Stimulated activated CD4-positive, alpha-beta T cell treated with anti-CD3 and anti-CD28 coated beads, TNF-alpha, amount 100 ng/mL, for 4 hours (primary cell): ENCODE results near the gene COX6B2.
A peak's percentile ranks its signal among the peaks of the same experiment; 100 is the strongest.
"Not testable (repeated sequence)": the region's sequence is repeated elsewhere in the genome, so short reads cannot be mapped to it uniquely, and the experiment has no call there.

Experiments
- DNase-seq, 3 experiments: peaks; one replicate each; pipeline ENCODE4 v3.0.0-alpha.2; 2020; ENCODE audit warnings: low read depth in 3 of 3

COX6B2 gene

GRCh38 chr19:55341595-55342531, 12.7 kb downstream of the COX6B2 start:
- DNase-seq, result no peak

- peak; percentile 20 to 46 (median 38) for DNase-seq
These were observed 13.3 kb downstream of the COX6B2 start for GRCh38 chr19:55341171-55341588.

GRCh38 chr19:55340784-55341147, 13.8 kb downstream of the COX6B2 start:
- DNase-seq, result no peak

- no peak for DNase-seq
These were observed 14.4 kb downstream of the COX6B2 start for GRCh38 chr19:55339889-55340783.

- DNase-seq, result peak; percentile 100
These were observed 15.2 kb downstream of the COX6B2 start, which contains the start of gene KMT5C for GRCh38 chr19:55339105-55339888. Gene KMT5C (plus strand): TSS chr19:55339876. CDS start chr19:55341937, 2,061 bp downstream.

- no peak for DNase-seq
These were observed 18.4 kb downstream of the COX6B2 start for GRCh38 chr19:55336101-55336500.

- DNase-seq, result no peak
These were observed 20.6 kb downstream of the COX6B2 start for GRCh38 chr19:55333870-55334269.

GRCh38 chr19:55329791-55330190, 24.7 kb downstream of the COX6B2 start:
- not testable (repeated sequence) for DNase-seq

GRCh38 chr19:55328774-55329318, 25.7 kb downstream of the COX6B2 start:
- not testable (repeated sequence) for DNase-seq

- DNase-seq, result no peak
These were observed 29.3 kb downstream of the COX6B2 start, which contains the start of gene TMEM150B for GRCh38 chr19:55325172-55325571. Gene TMEM150B (minus strand): TSS chr19:55325341. CDS start chr19:55321036, 4,305 bp downstream.

- DNase-seq, result no peak
These were observed 29.9 kb downstream of the COX6B2 start for GRCh38 chr19:55324662-55325061.

- DNase-seq, result no peak
These were observed 32.2 kb downstream of the COX6B2 start for GRCh38 chr19:55322204-55322885.

GRCh38 chr19:55321466-55322137, 32.9 kb downstream of the COX6B2 start:
- DNase-seq, result no peak

- no peak for DNase-seq
These were observed 33.6 kb downstream of the COX6B2 start for GRCh38 chr19:55320844-55321419.

- no peak for DNase-seq
These were observed 34.7 kb downstream of the COX6B2 start for GRCh38 chr19:55319785-55320184.

- no peak for DNase-seq
These were observed 37.9 kb downstream of the COX6B2 start for GRCh38 chr19:55316646-55317045.

GRCh38 chr19:55315956-55316525, 38.5 kb downstream of the COX6B2 start:
- no peak for DNase-seq

- DNase-seq, result no peak
These were observed 40.1 kb downstream of the COX6B2 start for GRCh38 chr19:55314396-55314795.
